IMR-90 (cell line): Measurements from ENCODE around the gene GPLD1.

ENCODE experiments used
- POLR2A ChIP-seq: IDR thresholded peaks from 2 replicates; pipeline ENCODE4 v1.6.1; 2012; ENCODE audit warnings: mild to moderate bottlenecking, low read depth, low read length
- TF ChIP-seq, protein P1 (sequence below): conservative IDR thresholded peaks from 2 replicates; pipeline ENCODE4 v1.5.1; 2012; ENCODE audit warnings: mild to moderate bottlenecking, low read depth, low read length, improper control_type of control experiment

DNA sequence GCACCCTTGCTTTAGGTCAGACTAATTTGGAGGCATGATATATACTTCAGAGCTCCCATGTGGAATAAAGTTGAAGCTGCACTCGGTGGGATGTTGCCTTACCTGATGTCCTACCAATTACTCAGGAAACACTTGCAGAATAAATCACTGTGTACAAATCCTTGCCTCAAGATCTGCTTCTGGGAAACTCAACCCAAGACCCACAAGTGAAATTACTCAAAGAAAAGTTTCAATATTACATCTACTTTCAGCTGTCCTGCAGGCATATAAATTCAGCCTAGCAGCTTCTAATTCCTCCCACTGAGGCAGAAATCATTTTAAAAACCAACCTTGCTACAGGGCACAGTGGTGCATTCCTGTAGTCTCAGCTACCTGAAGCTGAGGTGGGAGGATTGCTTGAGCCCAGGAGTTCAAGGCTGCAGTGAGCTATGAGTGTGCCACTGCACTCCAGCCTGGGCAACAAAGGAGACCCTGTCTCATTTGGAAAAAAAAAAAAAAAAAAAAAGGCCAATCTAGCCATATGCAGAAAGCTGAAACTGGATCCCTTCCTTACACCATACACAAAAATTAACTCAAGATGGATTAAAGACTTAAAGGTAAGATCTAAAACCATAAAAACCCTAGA lies 110.8 kb downstream of the GPLD1 start:
- TF ChIP-seq, protein P1, sequence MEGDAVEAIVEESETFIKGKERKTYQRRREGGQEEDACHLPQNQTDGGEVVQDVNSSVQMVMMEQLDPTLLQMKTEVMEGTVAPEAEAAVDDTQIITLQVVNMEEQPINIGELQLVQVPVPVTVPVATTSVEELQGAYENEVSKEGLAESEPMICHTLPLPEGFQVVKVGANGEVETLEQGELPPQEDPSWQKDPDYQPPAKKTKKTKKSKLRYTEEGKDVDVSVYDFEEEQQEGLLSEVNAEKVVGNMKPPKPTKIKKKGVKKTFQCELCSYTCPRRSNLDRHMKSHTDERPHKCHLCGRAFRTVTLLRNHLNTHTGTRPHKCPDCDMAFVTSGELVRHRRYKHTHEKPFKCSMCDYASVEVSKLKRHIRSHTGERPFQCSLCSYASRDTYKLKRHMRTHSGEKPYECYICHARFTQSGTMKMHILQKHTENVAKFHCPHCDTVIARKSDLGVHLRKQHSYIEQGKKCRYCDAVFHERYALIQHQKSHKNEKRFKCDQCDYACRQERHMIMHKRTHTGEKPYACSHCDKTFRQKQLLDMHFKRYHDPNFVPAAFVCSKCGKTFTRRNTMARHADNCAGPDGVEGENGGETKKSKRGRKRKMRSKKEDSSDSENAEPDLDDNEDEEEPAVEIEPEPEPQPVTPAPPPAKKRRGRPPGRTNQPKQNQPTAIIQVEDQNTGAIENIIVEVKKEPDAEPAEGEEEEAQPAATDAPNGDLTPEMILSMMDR, result no peak
- no peak for TF ChIP-seq POLR2A
